CD4-positive, alpha-beta memory T cell (primary cell): Measurements from ENCODE around the gene PRKACB. TPM values are rescaled to one million over a fixed set of nuclear protein-coding genes. Genes with fewer than 3 reads are reported as not detected.

Source experiments
- CTCF ChIA-PET: fragments of 350-600 bp; sonication (Branson Sonifier 250); formaldehyde crosslinking; loops from one replicate; lab custom pipeline; 2021; ENCODE audit warnings: inconsistent platforms; ENCODE audit not compliant: partially characterized antibody; lab: Charles Lee
- POLR2A ChIA-PET: fragments of 350-600 bp; sonication (Branson Sonifier 250); formaldehyde crosslinking; loops from one replicate; lab custom pipeline; 2021; ENCODE audit not compliant: partially characterized antibody; lab: Charles Lee
- DNase-seq, 5 donors: peaks; one replicate each; pipeline versions ENCODE4 v3.0.0 to v3.0.0-alpha.2; 2020 to 2022; ENCODE audit warnings: mixed read lengths in 1 of 5
- H3K27ac ChIP-seq: one replicate; pipeline ENCODE4 v1.7.0; 2013; ENCODE audit warnings: low read depth, low read length
- H3K27me3 ChIP-seq: 2 replicates; pipeline ENCODE4 v1.7.0; 2013; ENCODE audit warnings: mild to moderate bottlenecking, low read length, moderate library complexity; ENCODE audit not compliant: insufficient read depth
- H3K36me3 ChIP-seq: 2 replicates; pipeline ENCODE4 v1.7.0; 2013; ENCODE audit warnings: mild to moderate bottlenecking, low read length, moderate library complexity; ENCODE audit not compliant: insufficient read depth
- H3K4me1 ChIP-seq: 2 replicates; pipeline ENCODE4 v1.7.0; 2013; ENCODE audit warnings: mild to moderate bottlenecking, low read length, moderate library complexity; ENCODE audit not compliant: insufficient read depth
- H3K4me3 ChIP-seq, 2 donors: one replicate each; pipeline ENCODE4 v1.7.0; 2013; ENCODE audit warnings: low read length in 2 of 2, mild to moderate bottlenecking in 1 of 2
- H3K9me3 ChIP-seq, 2 donors: one replicate each; pipeline ENCODE4 v1.7.0; 2013; ENCODE audit warnings: low read length in 2 of 2, control low read depth in 1 of 2; ENCODE audit not compliant: control insufficient read depth in 1 of 2
- H3K27ac Mint-ChIP-seq, 7 donors: one replicate each; pipeline ENCODE4 v1.8.0; 2020 to 2021; ENCODE audit warnings: mixed read lengths in 7 of 7, mild to moderate bottlenecking in 6 of 7, inconsistent platforms in 3 of 7, moderate library complexity in 3 of 7
- H3K27me3 Mint-ChIP-seq, 2 donors: one replicate each; pipeline ENCODE4 v1.8.0; 2020 to 2021; ENCODE audit warnings: mixed read lengths in 2 of 2
- H3K36me3 Mint-ChIP-seq, 2 donors: one replicate each; pipeline ENCODE4 v1.8.0; 2020 to 2021; ENCODE audit warnings: mixed read lengths in 2 of 2, inconsistent platforms in 1 of 2, mild to moderate bottlenecking in 1 of 2
- H3K4me1 Mint-ChIP-seq, 4 donors: one replicate each; pipeline ENCODE4 v1.8.0; 2020 to 2021; ENCODE audit warnings: mixed read lengths in 4 of 4, mild to moderate bottlenecking in 1 of 4
- H3K4me3 Mint-ChIP-seq, 8 donors: one replicate each; pipeline ENCODE4 v1.8.0; 2020 to 2021; ENCODE audit warnings: mixed read lengths in 8 of 8, mild to moderate bottlenecking in 7 of 8, moderate library complexity in 6 of 8, inconsistent platforms in 3 of 8
- H3K9me3 Mint-ChIP-seq, 8 donors: one replicate each; pipeline ENCODE4 v1.8.0; 2020 to 2021; ENCODE audit warnings: mixed read lengths in 8 of 8, mild to moderate bottlenecking in 5 of 8, inconsistent platforms in 3 of 8, moderate library complexity in 1 of 8
- intact Hi-C: fragments of 100-400 bp; cut with micrococcal nuclease; formaldehyde crosslinking; loops from one replicate; pipeline ENCODE4 v1.15.1; 2023
- polyA plus RNA-seq, 2 donors: library from polyadenylated mRNA; unstranded; fragments of 300-500 nt; fragmentation: Illumina TruSeq; gene quantifications; one replicate each; pipeline ENCODE4 v1.2.3, GENCODE V29; 2021
- total RNA-seq, 2 experiments: library from RNA; stranded (reverse); gene quantifications; one replicate each; pipeline ENCODE4 v1.2.3, GENCODE V29; 2021

Gene PRKACB
- total and polyA plus RNA-seq, 4 experiments from 2014 or later = 75.8 to 132 (median 130) TPM

- Histone ChIP-seq H3K27me3 (no peaks in the 10 kb centered on the region), H3K27ac (no peak overlapping the region), H3K4me3 (no peak overlapping the region), H3K4me1 (peaks cover 85% of the 10 kb centered on the region), H3K9me3 (no peaks in the 10 kb centered on the region), H3K36me3 (no peaks in the 10 kb centered on the region)
- Mint-ChIP-seq H3K4me3 (peak overlapping the region; percentile 22 to 55 (median 50)), H3K9me3 (no peaks in the 10 kb centered on the region), H3K36me3 (peaks cover under 1 to 2% of the 10 kb centered on the region in 2 donors), H3K27ac (peak overlapping the region in 4 of 7 donors; percentile 2 to 19 (median 14)), H3K27me3 (no peaks in the 10 kb centered on the region), H3K4me1 (peaks cover 56 to 80% (median 72%) of the 10 kb centered on the region in 4 donors)
- no peak for DNase-seq
- POLR2A ChIA-PET = interaction anchor here (0.8 to 3.3 kb wide), 4 partner anchors 12 to 273 kb away, joined by 3 to 14 read pairs (median 8); partner anchors contain the start of gene PRKACB
- CTCF ChIA-PET = interaction anchor here (1.0 to 1.7 kb wide), 2 partner anchors 11 to 17 kb away, joined by 3 to 5 read pairs; no protein-coding TSS in a partner anchor
- intact Hi-C loops = no loop called here
Observed at GRCh38 chr1:84164161-84164560, 20.1 kb downstream of the PRKACB start.

DNA sequence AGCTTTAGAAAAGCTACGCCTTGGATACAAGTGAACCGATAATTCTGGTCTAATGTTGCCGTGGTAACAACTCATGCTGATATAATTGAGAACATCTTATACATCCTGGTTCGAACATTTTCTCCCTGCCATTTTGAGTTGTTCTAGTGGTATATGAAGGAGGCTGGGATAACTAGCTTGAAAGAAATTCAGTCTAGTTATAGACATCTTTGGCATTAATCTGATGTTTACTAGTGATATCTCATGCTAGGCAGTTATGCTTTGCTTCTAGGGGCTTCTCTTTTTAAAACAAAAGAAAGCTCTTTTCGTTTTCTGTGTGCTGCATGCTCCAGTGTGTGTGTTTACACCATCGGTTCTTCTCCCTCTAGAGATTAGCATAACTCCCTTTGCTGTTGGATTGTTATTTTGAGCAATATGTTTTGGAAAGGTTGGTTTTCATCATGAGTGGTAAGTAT lies 20.5 kb downstream of the PRKACB start:
- no peak for DNase-seq
- peaks cover 82% of the 10 kb centered on the region for H3K4me1 ChIP-seq
- Mint-ChIP-seq H3K4me3 (peak overlapping the region; percentile 22 to 55 (median 50)), H3K27ac (peak overlapping the region in 3 of 7 donors; percentile 2 to 19 (median 10)), H3K4me1 (peaks cover 60 to 84% (median 74%) of the 10 kb centered on the region in 4 donors), H3K27me3 (no peaks in the 10 kb centered on the region), H3K36me3 (peaks cover 2 to 4% of the 10 kb centered on the region in 2 donors), H3K9me3 (no peaks in the 10 kb centered on the region)
- intact Hi-C loops = no loop called here
- H3K27me3 ChIP-seq = no peaks in the 10 kb centered on the region
- H3K4me3 ChIP-seq = no peak overlapping the region
- ChIA-PET CTCF (interaction anchor here (1.0 to 1.2 kb wide), 2 partner anchors 17 to 269 kb away, joined by 3 to 5 read pairs; no protein-coding TSS in a partner anchor), POLR2A (interaction anchor here (1.8 to 3.3 kb wide), 3 partner anchors 12 to 20 kb away, joined by 4 to 14 read pairs (median 13); partner anchors contain the start of gene PRKACB)
- no peaks in the 10 kb centered on the region for H3K36me3 ChIP-seq
- no peaks in the 10 kb centered on the region for H3K9me3 ChIP-seq
- no peak overlapping the region for H3K27ac ChIP-seq

DNA sequence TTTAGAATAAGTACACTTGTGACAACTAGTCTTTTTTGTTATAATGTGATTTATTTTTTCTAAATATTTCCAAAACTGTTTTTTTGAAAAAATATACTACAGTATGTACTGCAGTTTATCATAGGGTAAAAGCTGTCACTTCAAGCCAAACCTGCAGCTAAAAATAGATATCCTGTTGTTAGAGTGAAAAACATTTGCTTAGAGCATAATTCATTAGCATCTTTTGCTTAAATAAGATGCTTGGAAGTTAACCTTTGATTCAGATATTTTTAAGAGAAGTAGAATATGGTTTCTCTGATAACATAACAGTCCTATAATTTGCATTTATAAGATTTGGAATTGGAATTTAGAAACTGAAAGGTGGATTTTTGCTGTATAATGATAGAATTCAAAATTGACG lies 21.5 kb downstream of the PRKACB start:
- Mint-ChIP-seq H3K4me1 (peaks cover 62 to 82% (median 73%) of the 10 kb centered on the region in 4 donors), H3K9me3 (no peaks in the 10 kb centered on the region), H3K4me3 (peak overlapping the region in 4 of 8 donors; percentile 32 to 54 (median 36)), H3K27ac (no peak overlapping the region), H3K36me3 (peaks cover 0 to 4% of the 10 kb centered on the region in 2 donors), H3K27me3 (no peaks in the 10 kb centered on the region)
- Histone ChIP-seq H3K4me3 (no peak overlapping the region), H3K27me3 (no peaks in the 10 kb centered on the region), H3K9me3 (no peaks in the 10 kb centered on the region), H3K36me3 (no peaks in the 10 kb centered on the region), H3K4me1 (peaks cover 75% of the 10 kb centered on the region), H3K27ac (no peak overlapping the region)
- ChIA-PET CTCF (interaction anchor here (1.2 kb wide), 1 partner anchor 268 kb away, joined by 5 read pairs; no protein-coding TSS in a partner anchor), POLR2A (interaction anchor here (0.6 to 3.1 kb wide), 3 partner anchors 13 to 121 kb away, joined by 4 to 13 read pairs (median 5); no protein-coding TSS in a partner anchor)
- intact Hi-C loops = no loop called here
- no peak for DNase-seq

DNA sequence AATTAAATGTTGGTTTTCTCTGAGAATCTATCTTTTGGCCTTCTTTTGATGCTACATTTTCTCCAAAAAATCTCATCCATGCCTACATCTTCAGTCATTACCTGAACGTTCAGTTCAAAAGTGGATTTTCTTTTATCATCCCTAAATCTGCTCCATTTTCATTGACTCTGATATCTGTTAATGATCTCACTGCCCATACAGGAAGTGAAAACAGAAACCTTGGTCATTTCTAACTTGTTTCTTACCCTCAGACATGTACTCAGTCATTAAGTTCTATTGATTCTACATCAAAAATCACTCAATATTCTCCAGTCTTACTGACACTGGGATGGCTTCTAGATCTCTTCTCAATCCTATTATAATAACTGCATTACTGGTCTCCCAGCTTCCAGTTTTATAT lies 22.7 kb downstream of the PRKACB start:
- DNase-seq = no peak
- Mint-ChIP-seq H3K27ac (peak overlapping the region in 1 of 7 donors; percentile 45), H3K4me1 (peaks cover 60 to 84% (median 69%) of the 10 kb centered on the region in 4 donors), H3K4me3 (peak overlapping the region in 4 of 8 donors; percentile 5 to 58 (median 20)), H3K27me3 (no peaks in the 10 kb centered on the region), H3K9me3 (no peaks in the 10 kb centered on the region), H3K36me3 (peaks cover 0 to 4% of the 10 kb centered on the region in 2 donors)
- H3K4me1 ChIP-seq = peaks cover 67% of the 10 kb centered on the region
- H3K27ac ChIP-seq = no peak overlapping the region
- POLR2A ChIA-PET = no interaction called here
- CTCF ChIA-PET = no interaction called here
- H3K4me3 ChIP-seq = no peak overlapping the region
- no peaks in the 10 kb centered on the region for H3K9me3 ChIP-seq
- H3K36me3 ChIP-seq = no peaks in the 10 kb centered on the region
- intact Hi-C loops = no loop called here
- no peaks in the 10 kb centered on the region for H3K27me3 ChIP-seq

DNA sequence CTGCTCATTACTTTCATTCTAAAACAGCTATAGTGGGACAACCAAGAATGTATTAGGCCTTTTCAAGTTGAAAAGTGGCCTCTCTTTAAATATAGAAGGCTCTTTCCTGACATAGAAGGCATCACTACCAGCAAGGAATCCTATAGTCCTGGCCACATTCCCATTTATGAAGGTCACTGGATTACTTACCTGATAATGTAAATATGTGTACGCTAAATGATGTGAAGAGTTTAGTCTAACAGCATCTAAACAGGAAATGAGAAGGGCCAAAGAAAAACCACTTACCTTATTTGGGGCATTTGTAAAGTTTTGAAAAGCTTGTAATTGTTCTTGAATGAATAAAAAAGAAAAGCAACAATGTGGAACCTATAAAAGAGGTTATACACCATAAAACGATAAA lies 24.7 kb downstream of the PRKACB start:
- Histone ChIP-seq H3K27me3 (no peaks in the 10 kb centered on the region), H3K27ac (no peak overlapping the region), H3K36me3 (no peaks in the 10 kb centered on the region), H3K9me3 (no peaks in the 10 kb centered on the region), H3K4me1 (peaks cover 63% of the 10 kb centered on the region), H3K4me3 (no peak overlapping the region)
- peak overlapping the region in 2 of 8 donors; percentile 1 to 41 for H3K4me3 Mint-ChIP-seq
- intact Hi-C loops = no loop called here
- H3K27ac Mint-ChIP-seq = peak overlapping the region in 2 of 7 donors; percentile 32 to 58
- no peaks in the 10 kb centered on the region for H3K9me3 Mint-ChIP-seq
- peaks cover 54 to 75% (median 65%) of the 10 kb centered on the region in 4 donors for H3K4me1 Mint-ChIP-seq
- H3K36me3 Mint-ChIP-seq = peaks cover 3 to 4% of the 10 kb centered on the region in 2 donors
- ChIA-PET POLR2A (interaction anchor here (1.0 to 1.3 kb wide), 4 partner anchors 12 to 25 kb away, joined by 3 to 4 read pairs (median 4); partner anchors contain the start of gene PRKACB), CTCF (interaction anchor here (1.0 to 1.2 kb wide), 4 partner anchors 24 to 603 kb away, joined by 3 to 5 read pairs (median 4); partner anchors contain the start of gene PRKACB)
- DNase-seq = no peak
- H3K27me3 Mint-ChIP-seq = no peaks in the 10 kb centered on the region

DNA sequence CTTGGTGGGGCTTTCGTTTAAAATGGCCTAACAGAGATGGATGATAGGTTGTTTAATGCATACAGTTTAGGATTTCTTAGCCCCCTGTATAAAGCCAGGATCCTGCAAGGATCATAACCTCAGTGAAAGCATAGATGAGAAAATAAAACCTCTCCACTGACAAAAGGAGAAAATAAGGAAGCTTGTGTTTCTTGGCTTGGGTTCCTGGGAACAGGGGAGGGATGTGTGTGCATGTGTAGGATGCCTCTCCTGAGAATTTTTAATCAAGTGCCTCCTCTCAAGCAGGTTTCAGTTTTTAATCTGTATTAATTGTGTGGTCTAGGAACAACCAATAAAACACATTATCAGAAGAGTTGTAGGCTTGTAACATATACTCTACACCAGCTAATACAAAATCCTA lies 26.1 kb downstream of the PRKACB start:
- no peak overlapping the region for H3K4me3 ChIP-seq
- H3K27me3 Mint-ChIP-seq = no peaks in the 10 kb centered on the region
- ChIA-PET POLR2A (interaction anchor here (0.7 to 0.8 kb wide), 2 partner anchors 26 to 35 kb away, joined by 3 read pairs; partner anchors contain the start of gene PRKACB), CTCF (no interaction called here)
- no peaks in the 10 kb centered on the region for H3K27me3 ChIP-seq
- H3K36me3 Mint-ChIP-seq = peaks cover 8 to 9% of the 10 kb centered on the region in 2 donors
- H3K27ac Mint-ChIP-seq = no peak overlapping the region
- intact Hi-C loops = loop anchor here (2.0 kb wide), 1 partner anchor 13 kb away; no protein-coding TSS in a partner anchor
- peaks cover 57% of the 10 kb centered on the region for H3K4me1 ChIP-seq
- H3K36me3 ChIP-seq = no peaks in the 10 kb centered on the region
- no peak for DNase-seq
- H3K9me3 ChIP-seq = no peaks in the 10 kb centered on the region
- H3K9me3 Mint-ChIP-seq = no peaks in the 10 kb centered on the region
- no peak overlapping the region for H3K27ac ChIP-seq
- H3K4me1 Mint-ChIP-seq = peaks cover 50 to 73% (median 64%) of the 10 kb centered on the region in 4 donors
- peak overlapping the region in 1 of 8 donors; percentile 26 for H3K4me3 Mint-ChIP-seq

- Mint-ChIP-seq H3K36me3 (peaks cover 8 to 9% of the 10 kb centered on the region in 2 donors), H3K9me3 (no peaks in the 10 kb centered on the region), H3K4me1 (peaks cover 48 to 66% (median 58%) of the 10 kb centered on the region in 4 donors), H3K27ac (no peak overlapping the region), H3K27me3 (no peaks in the 10 kb centered on the region), H3K4me3 (no peak overlapping the region)
- intact Hi-C loops = loop anchor here (2.0 kb wide), 1 partner anchor 15 kb away; no protein-coding TSS in a partner anchor
- no peaks in the 10 kb centered on the region for H3K9me3 ChIP-seq
- DNase-seq = no peak
- H3K36me3 ChIP-seq = no peaks in the 10 kb centered on the region
- ChIA-PET CTCF (no interaction called here), POLR2A (no interaction called here)
- H3K27ac ChIP-seq = no peak overlapping the region
- peaks cover 55% of the 10 kb centered on the region for H3K4me1 ChIP-seq
- H3K4me3 ChIP-seq = no peak overlapping the region
- H3K27me3 ChIP-seq = no peaks in the 10 kb centered on the region
Observed at GRCh38 chr1:84171481-84171880, 27.4 kb downstream of the PRKACB start.
